Ishikawa (cell line): Measurements from ENCODE around the gene MYO19.

Experiments
- CEBPB ChIP-seq: IDR thresholded peaks from 2 replicates; pipeline ENCODE4 v1.6.1; 2012
- EP300 ChIP-seq: IDR thresholded peaks from 2 replicates; pipeline ENCODE4 v1.6.1; 2012; ENCODE audit warnings: borderline replicate concordance
- RAD21 ChIP-seq: IDR thresholded peaks from 2 replicates; pipeline ENCODE4 v1.6.1; 2012; ENCODE audit warnings: low read depth

DNA sequence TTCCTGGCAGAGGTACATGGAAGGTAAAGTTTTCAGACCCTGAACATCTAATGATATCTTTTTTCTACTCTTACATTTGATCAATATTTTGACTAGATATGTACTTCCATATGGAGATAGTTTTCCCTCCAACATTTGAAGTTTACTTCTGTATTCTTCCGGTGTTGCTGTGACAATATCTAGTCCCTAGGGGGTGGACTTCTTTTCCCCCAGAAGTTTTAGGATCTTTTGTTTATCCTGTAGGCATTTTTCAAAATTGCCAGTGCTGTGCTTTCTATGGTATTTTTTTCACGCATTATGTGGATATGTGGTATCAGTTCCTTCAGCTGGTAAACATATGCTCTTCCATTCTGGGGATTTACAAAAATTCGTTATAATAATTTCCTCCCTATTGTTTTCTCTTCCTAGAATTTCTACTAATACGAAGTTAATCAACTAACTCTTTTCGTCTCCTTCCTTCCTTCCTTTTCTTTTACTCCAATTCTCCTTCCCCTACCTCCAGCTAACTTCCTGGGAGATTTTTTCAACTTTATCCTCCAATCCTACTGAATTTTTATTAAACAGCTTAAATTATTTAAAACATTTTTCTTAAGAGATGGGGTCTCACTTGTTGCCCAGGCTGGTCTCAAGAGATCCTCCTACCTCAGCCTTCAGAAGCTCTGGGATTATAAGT, 74.3 kb downstream of the MYO19 start:
- TF ChIP-seq CEBPB (no peak), EP300 (no peak), RAD21 (no peak)
